Measurements from ENCODE around the gene EIF4E2. TPM values are rescaled to one million over a fixed set of nuclear protein-coding genes. Genes with fewer than 3 reads are reported as not detected.

EIF4E2 gene, protein sequence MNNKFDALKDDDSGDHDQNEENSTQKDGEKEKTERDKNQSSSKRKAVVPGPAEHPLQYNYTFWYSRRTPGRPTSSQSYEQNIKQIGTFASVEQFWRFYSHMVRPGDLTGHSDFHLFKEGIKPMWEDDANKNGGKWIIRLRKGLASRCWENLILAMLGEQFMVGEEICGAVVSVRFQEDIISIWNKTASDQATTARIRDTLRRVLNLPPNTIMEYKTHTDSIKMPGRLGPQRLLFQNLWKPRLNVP
- 96.3 and 135 TPM in 2 replicates for total RNA-seq

DNA sequence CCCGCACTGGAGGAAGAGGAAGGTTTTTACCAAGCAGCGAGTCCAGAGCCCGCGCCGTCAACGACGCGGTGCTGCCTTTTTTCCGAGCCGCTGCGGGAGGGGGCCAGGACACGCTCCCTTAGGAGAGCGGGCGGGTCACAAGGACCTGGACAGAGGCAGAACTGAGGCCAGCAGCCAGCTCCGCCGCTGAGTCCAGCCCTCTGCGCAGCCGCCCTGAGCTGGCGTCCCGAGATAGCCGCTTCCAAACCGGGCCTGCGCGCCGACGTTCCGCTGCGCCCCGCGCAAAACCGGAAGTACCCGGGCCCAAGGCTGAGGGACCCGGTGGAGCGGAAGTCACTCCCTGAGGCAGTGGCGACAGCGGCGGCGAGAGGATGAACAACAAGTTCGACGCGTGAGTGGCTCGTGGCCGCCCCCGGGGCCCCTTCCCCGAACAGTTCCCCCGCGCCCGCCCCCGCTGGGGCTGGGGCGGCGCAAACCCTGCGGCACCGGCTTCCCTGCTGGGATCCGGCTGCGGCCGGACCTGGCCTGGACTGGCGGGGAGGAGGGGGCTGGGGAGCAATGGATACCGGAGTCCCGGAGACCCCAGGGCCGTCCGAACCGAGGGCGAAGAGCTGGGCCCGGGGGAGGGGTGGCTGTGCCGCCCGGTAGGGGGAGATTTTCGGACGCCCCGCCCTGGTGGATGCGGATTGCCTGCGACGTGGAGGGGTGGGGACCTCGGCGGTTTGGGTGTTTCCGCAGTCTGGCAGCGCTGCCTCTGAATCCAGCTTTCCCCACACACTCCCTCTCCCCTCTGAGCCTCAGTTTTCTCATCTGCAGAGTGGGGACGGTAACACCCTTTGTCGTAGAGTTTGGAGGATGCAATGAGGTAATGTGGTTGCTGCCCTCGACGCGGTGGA lies at the start of gene EIF4E2, which contains the start of gene TIGD1:
Gene EIF4E2 (plus strand): TSS at position 336 of the 896 bp plus-strand sequence. CDS start 36 bp downstream, at position 372.
Gene TIGD1 (minus strand): TSS at position 204 of the 896 bp plus-strand sequence. CDS start 675 bp downstream, outside the sequence.

DNA sequence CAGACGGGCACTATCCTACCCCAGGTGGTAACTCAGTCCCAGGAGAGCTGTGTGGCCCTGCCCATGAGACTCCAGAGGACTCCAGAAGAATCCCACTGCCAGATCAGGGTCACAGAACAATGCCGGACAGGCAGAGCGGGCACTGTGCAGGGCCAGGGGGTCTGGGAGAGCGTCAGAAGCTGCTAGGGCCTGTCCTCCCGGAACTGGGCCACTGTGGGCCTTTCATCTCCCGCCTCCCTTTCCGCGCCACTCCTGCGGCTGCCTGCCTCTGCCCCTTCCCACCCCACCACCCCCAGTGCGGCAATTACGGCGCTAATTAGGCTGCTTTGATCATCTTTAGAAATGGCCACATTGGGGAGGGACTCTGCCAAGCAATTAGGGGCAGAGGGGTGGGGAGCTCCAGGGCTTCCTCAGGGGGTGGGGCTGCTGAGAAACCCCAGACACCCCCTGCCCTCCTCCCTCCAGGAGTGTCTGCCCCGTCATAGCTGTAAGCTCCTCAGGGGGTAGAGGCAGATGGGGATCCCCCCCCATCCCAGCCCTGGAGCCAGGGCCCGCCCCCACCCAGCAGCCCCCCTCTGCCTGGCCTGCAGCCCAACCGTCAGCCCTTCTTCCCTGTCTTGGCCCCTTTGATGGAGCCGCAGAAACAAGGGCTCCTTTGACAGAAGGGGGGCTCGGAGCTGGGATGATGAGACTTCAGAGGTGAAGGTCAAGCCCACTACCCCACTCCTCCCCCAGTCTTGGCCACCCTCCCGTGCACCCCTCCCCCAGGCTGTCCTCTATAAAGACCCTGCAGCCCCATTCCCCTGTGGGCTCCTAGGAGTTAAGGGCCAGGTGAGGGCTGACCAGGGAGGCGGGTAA lies 30.7 kb upstream of the EIF4E2 start, which contains the start of gene PRSS56:
Gene PRSS56 (plus strand): TSS at position 808 of the 858 bp plus-strand sequence. CDS start 211 bp downstream, outside the sequence.

DNA sequence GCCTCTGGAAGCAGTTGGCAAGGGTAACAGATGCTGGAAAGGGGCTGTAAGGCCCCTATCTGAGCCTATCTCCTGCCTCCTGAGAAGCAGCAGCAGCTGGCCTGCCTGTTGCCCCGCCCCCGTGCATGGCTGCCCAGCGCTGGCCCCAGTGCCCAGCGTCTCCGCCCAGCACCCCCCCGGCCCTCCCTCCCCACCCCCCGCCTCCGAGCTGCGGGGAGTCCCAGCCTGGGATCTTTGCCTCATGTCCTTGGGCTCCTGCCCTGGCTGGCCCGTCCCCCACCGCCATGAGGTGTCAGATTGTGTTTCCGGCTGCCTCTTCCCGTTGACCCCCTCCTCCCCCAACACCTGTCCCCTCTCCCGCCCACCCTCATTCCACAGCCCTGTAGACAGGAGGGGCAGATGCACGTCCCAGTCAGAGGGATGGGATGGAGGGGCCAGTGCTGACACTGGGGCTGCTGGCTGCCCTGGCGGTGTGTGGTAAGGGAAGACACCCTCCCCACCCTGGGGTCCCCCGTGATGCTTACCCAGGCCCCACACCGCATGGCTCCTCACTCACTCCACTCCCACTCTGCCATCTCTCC lies 24.6 kb upstream of the EIF4E2 start, which contains the start of gene CHRND:
Gene CHRND (plus strand): TSS at position 370 of the 581 bp plus-strand sequence. CDS start 56 bp downstream, at position 426.

DNA sequence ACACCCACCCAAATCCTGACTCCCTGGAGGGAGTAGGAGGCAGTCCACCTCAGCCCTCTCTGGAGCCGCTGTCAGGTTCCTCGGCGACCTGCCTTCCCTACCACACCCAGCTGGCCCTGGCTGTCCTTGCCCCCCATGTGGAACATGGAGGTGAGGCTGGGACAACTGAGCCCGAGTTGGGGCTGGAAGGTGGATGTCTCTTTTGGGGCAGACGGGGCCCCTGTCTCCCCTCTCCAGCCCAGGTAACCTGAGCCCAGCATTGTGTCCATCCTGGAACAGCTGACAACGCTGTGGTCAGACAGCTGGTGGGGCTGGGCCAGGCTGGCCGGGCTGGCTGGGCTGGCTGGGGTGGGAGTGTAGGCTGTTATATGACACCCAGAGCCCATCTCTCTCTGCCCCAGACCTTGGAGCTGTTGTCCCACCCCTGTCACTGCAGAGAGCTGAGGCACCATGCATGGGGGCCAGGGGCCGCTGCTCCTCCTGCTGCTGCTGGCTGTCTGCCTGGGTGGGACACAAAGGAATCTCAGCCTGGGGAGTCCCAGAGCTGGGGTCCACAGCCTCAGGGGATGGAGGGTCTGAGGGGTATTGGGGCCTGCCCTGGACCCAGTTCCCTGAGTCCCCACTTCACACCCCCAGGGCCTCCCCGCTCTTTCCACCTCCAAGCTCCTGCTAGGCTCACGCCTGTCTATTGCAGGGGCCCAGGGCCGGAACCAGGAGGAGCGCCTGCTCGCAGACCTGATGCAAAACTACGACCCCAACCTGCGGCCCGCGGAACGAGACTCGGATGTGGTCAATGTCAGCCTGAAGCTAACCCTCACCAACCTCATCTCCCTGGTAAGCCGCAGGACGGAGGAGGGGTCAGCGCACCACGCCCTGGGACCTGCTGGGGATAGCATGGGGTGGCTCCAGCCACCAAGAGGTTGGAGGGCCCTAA lies 10.9 kb upstream of the EIF4E2 start, which contains the start of gene CHRNG:
Gene CHRNG (plus strand): TSS at position 395 of the 934 bp plus-strand sequence. CDS start 56 bp downstream, at position 451.

Other genes with a start within 250 kb of the EIF4E2 start
- not detected in 2 replicates for gene ALPP, start 171.9 kb upstream of the EIF4E2 start, total RNA-seq
- gene ALPG, start 143.8 kb upstream of the EIF4E2 start, total RNA-seq, result not detected in 2 replicates
- gene ALPI, start 94.5 kb upstream of the EIF4E2 start, total RNA-seq, result not detected in 2 replicates
- gene ECEL1, start 62.9 kb upstream of the EIF4E2 start, total RNA-seq, result not detected in 2 replicates
- not detected in 2 replicates for gene PRSS56, start 30.3 kb upstream of the EIF4E2 start, total RNA-seq
- not detected in 2 replicates for gene CHRND, start 24.5 kb upstream of the EIF4E2 start, total RNA-seq
- not detected in 2 replicates for gene CHRNG, start 11.0 kb upstream of the EIF4E2 start, total RNA-seq
- 2.6 and 3.0 TPM in 2 replicates for gene TIGD1, start 132 bp upstream of the EIF4E2 start, total RNA-seq
- gene EFHD1, start 82.9 kb downstream of the EIF4E2 start, total RNA-seq, result 0.12 TPM in 1 of 2 replicates, not detected in the other
- 68.5 and 74.1 TPM in 2 replicates for gene GIGYF2, start 146.6 kb downstream of the EIF4E2 start, total RNA-seq
- gene KCNJ13, start 225.9 kb downstream of the EIF4E2 start, total RNA-seq, result not detected in 2 replicates